Keratinocyte (primary cell): ENCODE measurements around the gene ZNF526. TPM values are rescaled to one million over a fixed set of nuclear protein-coding genes. Genes with fewer than 3 reads are reported as not detected.

ENCODE experiments used
- DNase-seq: peaks from one replicate; pipeline ENCODE4 v3.0.0-alpha.2; 2011; ENCODE audit warnings: low read depth, missing footprints, low spot score
- FAIRE-seq: peaks from 2 replicates; lab custom pipeline; 2011; peaks lifted over from hg19 to GRCh38; lab: Jason Lieb, UNC
- H2AFZ ChIP-seq: 2 replicates; pipeline ENCODE4 v1.6.0; 2012; ENCODE audit warnings: low read length, control low read depth, inconsistent platforms; ENCODE audit not compliant: control insufficient read depth
- H3K27ac ChIP-seq: 2 replicates; pipeline ENCODE4 v1.5.1; 2011; ENCODE audit warnings: low read length; ENCODE audit not compliant: control insufficient read depth, insufficient read depth
- H3K27me3 ChIP-seq: 3 replicates; pipeline ENCODE4 v1.6.0; 2011; ENCODE audit warnings: low read length; ENCODE audit not compliant: control insufficient read depth, insufficient read depth; ENCODE audit errors: extremely low read depth
- H3K36me3 ChIP-seq, 2 experiments: 2 replicates in 1 of 2; 3 replicates in 1 of 2; pipeline ENCODE4 v1.5.1; 2011; ENCODE audit warnings: low read length in 2 of 2, mild to moderate bottlenecking in 1 of 2; ENCODE audit not compliant: control insufficient read depth in 2 of 2, insufficient read depth in 2 of 2; ENCODE audit errors: extremely low read depth in 1 of 2
- H3K4me1 ChIP-seq: 3 replicates; pipeline ENCODE4 v1.5.1; 2011; ENCODE audit warnings: low read length; ENCODE audit not compliant: control insufficient read depth, insufficient read depth; ENCODE audit errors: extremely low read depth
- H3K4me2 ChIP-seq: 3 replicates; pipeline ENCODE4 v1.6.0; 2011; ENCODE audit warnings: low read depth, low read length; ENCODE audit not compliant: control insufficient read depth, insufficient read depth; ENCODE audit errors: extremely low read depth
- H3K4me3 ChIP-seq, 3 experiments: fragments of 200-600 bp in 1 of 3; sonication (generic) in 1 of 3; 2 replicates in 2 of 3; 3 replicates in 1 of 3; pipeline ENCODE4 v1.5.1; 2011 to 2016; ENCODE audit warnings: low read length in 3 of 3, mild to moderate bottlenecking in 3 of 3, control low read depth in 2 of 3, inconsistent platforms in 1 of 3, low read depth in 1 of 3, mixed read lengths in 1 of 3, mixed run types in 1 of 3, moderate library complexity in 1 of 3; ENCODE audit not compliant: control insufficient read depth in 2 of 3, insufficient read depth in 2 of 3; ENCODE audit errors: extremely low read depth in 1 of 3
- H3K79me2 ChIP-seq: 2 replicates; pipeline ENCODE4 v1.6.0; 2012; ENCODE audit warnings: low read length; ENCODE audit not compliant: control insufficient read depth, insufficient read depth
- H3K9ac ChIP-seq: 3 replicates; pipeline ENCODE4 v1.6.0; 2011; ENCODE audit warnings: low read length; ENCODE audit not compliant: control insufficient read depth, insufficient read depth; ENCODE audit errors: extremely low read depth
- H3K9me1 ChIP-seq: 3 replicates; pipeline ENCODE4 v1.6.0; 2011; ENCODE audit warnings: low read length; ENCODE audit not compliant: control insufficient read depth, insufficient read depth; ENCODE audit errors: extremely low read depth
- H3K9me3 ChIP-seq: 2 replicates; pipeline ENCODE4 v1.5.1; 2012; ENCODE audit warnings: low read depth, low read length; ENCODE audit not compliant: control insufficient read depth
- H4K20me1 ChIP-seq: 3 replicates; pipeline ENCODE4 v1.6.0; 2011; ENCODE audit warnings: low read length; ENCODE audit not compliant: control insufficient read depth, insufficient read depth; ENCODE audit errors: extremely low read depth
- CTCF ChIP-seq, 3 experiments: IDR thresholded peaks in 1 of 3; conservative IDR thresholded peaks in 1 of 3; optimal IDR thresholded peaks in 1 of 3; 2 replicates in 2 of 3; 3 replicates in 1 of 3; pipeline versions ENCODE3 to v1.5.1; 2011; ENCODE audit warnings: low read length in 3 of 3, mild to moderate bottlenecking in 3 of 3, moderate library complexity in 2 of 3, control low read depth in 1 of 3, inconsistent platforms in 1 of 3; ENCODE audit not compliant: insufficient read depth in 2 of 3; ENCODE audit errors: extremely low read depth in 1 of 3
- EZH2 ChIP-seq: IDR thresholded peaks from one replicate; pipeline ENCODE4 v1.6.1; 2012; ENCODE audit warnings: inconsistent platforms, mild to moderate bottlenecking, low read length, moderate library complexity
- dilution Hi-C: fragments of 300-500 bp; cut with MboI; formaldehyde crosslinking; loops from one replicate; pipeline ENCODE4 v1.7.0; 2020; ENCODE audit warnings: low sequenced_read_pairs; ENCODE audit not compliant: extremely low pct_ligation_motif_present
- polyA plus RNA-seq, 5 experiments: library from polyadenylated mRNA; depleted of rRNA in 3 of 5; stranded (reverse) in 3 of 5; stranded (forward) in 1 of 5; unstranded in 1 of 5; fragments of >200 nt; gene quantifications; 1 replicate in 1 of 5; 2 replicates in 3 of 5; 3 replicates in 1 of 5; pipeline versions ENCODE4 v1.2.1 to v1.2.3, GENCODE V29; 2011 to 2012; ENCODE audit warnings: missing spikeins in 2 of 5, low read depth in 1 of 5, low replicate concordance in 1 of 5

ZNF526 gene
- polyA plus RNA-seq, 1 donor (not counting 4 experiments of a cell fraction or from before 2014, with no cell fraction given) = 5.4 TPM

DNA sequence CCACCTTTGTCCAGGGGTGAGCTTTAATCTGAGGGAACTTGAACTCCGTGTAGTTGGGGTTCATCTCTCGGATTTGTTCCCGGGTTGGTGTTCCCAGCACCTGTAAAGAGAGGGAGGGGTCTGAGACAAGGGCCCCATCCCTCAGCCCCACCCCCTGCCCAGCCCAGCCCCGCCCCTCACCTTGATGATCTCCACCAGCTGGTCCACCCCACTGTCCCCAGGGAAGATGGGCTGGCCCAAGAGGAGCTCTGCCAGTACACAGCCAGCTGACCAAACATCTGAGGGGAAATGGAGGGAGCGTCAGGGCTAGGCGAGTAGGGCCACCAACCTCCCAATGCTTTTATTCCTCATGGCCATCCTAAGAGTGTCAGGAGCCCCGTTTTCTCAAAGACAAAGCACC is 13.0 kb downstream of the ZNF526 start:
- no peak overlapping the region for H2AFZ ChIP-seq
- H3K4me1 ChIP-seq = no peaks in the 10 kb centered on the region
- no peaks in the 10 kb centered on the region for H3K9me1 ChIP-seq
- H3K9ac ChIP-seq = no peak overlapping the region
- no peaks in the 10 kb centered on the region for H3K27me3 ChIP-seq
- dilution Hi-C loops = no loop called here
- no peak for FAIRE-seq
- H3K79me2 ChIP-seq = peaks cover 35% of the 10 kb centered on the region
- no peak for DNase-seq
- no peak overlapping the region for H3K4me2 ChIP-seq
- no peak overlapping the region for H3K27ac ChIP-seq
- TF ChIP-seq CTCF (optimal IDR thresholded peaks at IDR 0.05 in 1 of 3, IDR thresholded peaks at IDR 0.05 in 1 of 3, conservative IDR thresholded peaks at IDR 0.05 in 1 of 3; ENCODE audit: extremely low read depth in 1 of 3, insufficient read depth in 2 of 3, low read length in 3 of 3) (no peak), EZH2 (no peak)
- peaks cover 46 to 47% of the 10 kb centered on the region in 2 experiments for H3K36me3 ChIP-seq
- peaks cover 9% of the 10 kb centered on the region for H4K20me1 ChIP-seq
- H3K9me3 ChIP-seq = no peaks in the 10 kb centered on the region
- H3K4me3 ChIP-seq = no peak overlapping the region

- FAIRE-seq = no peak
- Histone ChIP-seq H3K36me3 (peaks cover 46 to 49% of the 10 kb centered on the region in 2 experiments), H4K20me1 (peaks cover 9% of the 10 kb centered on the region)
These were observed 13.7 kb downstream of the ZNF526 start for GRCh38 chr19:42233678-42234292.

More at GRCh38 chr19:42233678-42234292, 13.7 kb downstream of the ZNF526 start:
- Histone ChIP-seq H3K27ac (no peak overlapping the region), H3K27me3 (no peaks in the 10 kb centered on the region), H3K4me1 (no peaks in the 10 kb centered on the region), H3K4me2 (no peak overlapping the region), H3K9ac (no peak overlapping the region), H3K9me3 (no peaks in the 10 kb centered on the region), H3K79me2 (peaks cover 30% of the 10 kb centered on the region), H2AFZ (no peak overlapping the region), H3K4me3 (no peak overlapping the region), H3K9me1 (no peaks in the 10 kb centered on the region)
- TF ChIP-seq CTCF (optimal IDR thresholded peaks at IDR 0.05 in 1 of 3, IDR thresholded peaks at IDR 0.05 in 1 of 3, conservative IDR thresholded peaks at IDR 0.05 in 1 of 3; ENCODE audit: extremely low read depth in 1 of 3, insufficient read depth in 2 of 3, low read length in 3 of 3) (no peak), EZH2 (no peak)
- dilution Hi-C loops = no loop called here
- no peak for DNase-seq
